ENCODE data around the gene PRCC.

- TF ChIP-seq TAF1 (IDR thresholded peaks at IDR 0.05; ENCODE audit: low read depth, low read length) (no peak), POLR2A (IDR thresholded peaks at IDR 0.05; ENCODE audit: low read depth, low read length) (no peak), POLR2AphosphoS5 (IDR thresholded peaks at IDR 0.05; ENCODE audit: low read depth, low read length) (no peak), SPI1 (IDR thresholded peaks at IDR 0.05; ENCODE audit: low read depth, low read length) (no peak), PAX5 (IDR thresholded peaks at IDR 0.05; ENCODE audit: insufficient read depth, low read length, severe bottlenecking) (no peak)
These were observed 46.6 kb downstream of the PRCC start for GRCh38 chr1:156813750-156814570.
